Liver (tissue), 3 donors: Measurements from ENCODE around the gene CCDC172.

Source experiments
- ATF3 ChIP-seq: IDR thresholded peaks from 2 replicates; pipeline ENCODE4 v1.6.1; 2016; ENCODE audit warnings: antibody characterized with exemption
- CTCF ChIP-seq: fragments of 150-350 bp; IDR thresholded peaks from 2 replicates; pipeline ENCODE4 v1.5.1; 2017; ENCODE audit warnings: improper control_type of control experiment, low read depth, low read length; ENCODE audit not compliant: missing input control
- EGR1 ChIP-seq, 2 donors: IDR thresholded peaks; 2 replicates each; pipeline ENCODE4 v1.6.1; 2016 to 2018; ENCODE audit warnings: antibody characterized with exemption in 2 of 2, low read depth in 2 of 2
- GABPA ChIP-seq, 2 donors: IDR thresholded peaks in 1 of 2; conservative IDR thresholded peaks in 1 of 2; 2 replicates each; pipeline ENCODE4 v1.6.1; 2016; ENCODE audit warnings: antibody characterized with exemption in 2 of 2, mild to moderate bottlenecking in 1 of 2, moderate library complexity in 1 of 2
- JUND ChIP-seq, 2 donors: IDR thresholded peaks; 2 replicates each; pipeline ENCODE4 v1.6.1; 2016; ENCODE audit warnings: antibody characterized with exemption in 2 of 2
- MAX ChIP-seq: IDR thresholded peaks from 2 replicates; pipeline ENCODE4 v1.6.1; 2016; ENCODE audit warnings: antibody characterized with exemption
- REST ChIP-seq: IDR thresholded peaks from 2 replicates; pipeline ENCODE4 v1.6.1; 2016; ENCODE audit warnings: antibody characterized with exemption, mild to moderate bottlenecking
- RXRA ChIP-seq, 2 donors: IDR thresholded peaks; 2 replicates each; pipeline ENCODE4 v1.6.1; 2017 to 2018; ENCODE audit warnings: antibody characterized with exemption in 2 of 2, mild to moderate bottlenecking in 1 of 2
- SP1 ChIP-seq: IDR thresholded peaks from 2 replicates; pipeline ENCODE4 v1.6.1; 2018; ENCODE audit warnings: antibody characterized with exemption, mild to moderate bottlenecking
- TAF1 ChIP-seq: conservative IDR thresholded peaks from 2 replicates; pipeline ENCODE4 v1.6.1; 2016; ENCODE audit warnings: antibody characterized with exemption, mild to moderate bottlenecking
- YY1 ChIP-seq: IDR thresholded peaks from 2 replicates; pipeline ENCODE4 v1.6.1; 2016; ENCODE audit warnings: antibody characterized with exemption, mild to moderate bottlenecking
- donor health status: healthy.
- donor health status: healthy.

- TF ChIP-seq REST = no peak
- TF ChIP-seq CTCF = no peak
- no peak for TF ChIP-seq EGR1 (IDR thresholded peaks at IDR 0.05; ENCODE audit: low read depth in 2 of 2)
- no peak for TF ChIP-seq GABPA (IDR thresholded peaks at IDR 0.05 in 1 of 2, conservative IDR thresholded peaks at IDR 0.05 in 1 of 2)
- TF ChIP-seq TAF1 = no peak
- TF ChIP-seq SP1 = no peak
- no peak for TF ChIP-seq ATF3
- TF ChIP-seq YY1 = no peak
- no peak for TF ChIP-seq MAX
- TF ChIP-seq JUND (IDR thresholded peaks at IDR 0.05) = no peak
- no peak for TF ChIP-seq RXRA (IDR thresholded peaks at IDR 0.05)
Measured at GRCh38 chr10:116356833-116357232, 32.6 kb downstream of the CCDC172 start.
